Stimulated activated CD8-positive, alpha-beta memory T cell treated with anti-CD3 and anti-CD28 coated beads, Interleukin-12 subunit alpha, Interleukin-12 subunit beta, amount 100 ng/mL, for 4 hours (primary cell): ENCODE measurements around the gene TSTD2.
"Not testable (repeated sequence)": the region's sequence is repeated elsewhere in the genome, so short reads cannot be mapped to it uniquely, and the experiment has no call there.

Source experiments
- DNase-seq: peaks from one replicate; pipeline ENCODE4 v3.0.0-alpha.2; 2020; ENCODE audit warnings: low read depth

TSTD2 gene

DNA sequence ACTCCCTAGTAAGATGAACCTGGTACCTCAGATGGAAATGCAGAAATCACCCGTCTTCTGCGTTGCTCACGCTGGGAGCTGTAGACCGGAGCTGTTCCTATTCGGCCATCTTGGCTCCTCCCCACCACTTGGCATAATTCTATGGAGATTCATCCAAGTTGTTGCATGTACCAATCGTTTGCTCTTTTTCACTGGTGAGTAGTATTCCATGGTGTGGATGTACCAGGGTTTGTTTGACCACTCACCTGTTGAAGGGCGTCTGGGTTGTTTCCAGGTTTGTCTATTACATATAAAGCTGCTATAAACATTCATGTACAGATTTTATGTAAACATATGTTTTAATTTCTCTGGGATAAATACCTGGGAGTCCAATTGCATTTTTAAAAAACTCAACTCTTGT, 46.3 kb downstream of the TSTD2 start:
- DNase-seq, result not testable (repeated sequence)

DNA sequence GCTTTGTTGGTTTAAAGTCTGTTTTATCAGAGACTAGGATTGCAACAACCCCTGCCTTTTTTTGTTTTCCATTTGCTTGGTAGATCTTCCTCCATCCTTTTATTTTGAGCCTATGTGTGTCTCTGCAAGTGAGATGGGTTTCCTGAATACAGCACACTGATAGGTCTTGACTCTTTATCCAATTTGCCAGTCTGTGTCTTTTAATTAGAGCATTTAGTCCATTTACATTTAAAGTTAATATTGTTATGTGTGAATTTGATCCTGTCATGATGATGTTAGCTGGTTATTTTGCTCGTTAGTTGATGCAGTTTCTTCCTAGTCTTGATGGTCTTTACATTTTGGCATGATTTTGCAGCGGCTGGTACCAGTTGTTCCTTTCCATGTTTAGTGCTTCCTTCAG, 48.4 kb downstream of the TSTD2 start:
- DNase-seq, result not testable (repeated sequence)

DNA sequence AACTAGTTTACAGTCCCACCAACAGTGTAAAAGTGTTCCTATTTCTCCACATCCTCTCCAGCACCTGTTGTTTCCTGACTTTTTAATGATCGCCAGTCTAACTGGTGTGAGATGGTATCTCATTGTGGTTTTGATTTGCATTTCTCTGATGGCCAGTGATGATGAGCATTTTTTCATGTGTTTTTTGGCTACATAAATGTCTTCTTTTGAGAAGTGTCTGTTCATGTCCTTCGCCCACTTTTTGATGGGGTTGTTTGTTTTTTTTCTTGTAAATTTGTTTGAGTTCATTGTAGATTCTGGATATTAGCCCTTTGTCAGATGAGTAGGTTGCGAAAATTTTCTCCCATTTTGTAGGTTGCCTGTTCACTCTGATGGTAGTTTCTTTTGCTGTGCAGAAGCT, 51.6 kb downstream of the TSTD2 start:
- DNase-seq, result not testable (repeated sequence)

DNA sequence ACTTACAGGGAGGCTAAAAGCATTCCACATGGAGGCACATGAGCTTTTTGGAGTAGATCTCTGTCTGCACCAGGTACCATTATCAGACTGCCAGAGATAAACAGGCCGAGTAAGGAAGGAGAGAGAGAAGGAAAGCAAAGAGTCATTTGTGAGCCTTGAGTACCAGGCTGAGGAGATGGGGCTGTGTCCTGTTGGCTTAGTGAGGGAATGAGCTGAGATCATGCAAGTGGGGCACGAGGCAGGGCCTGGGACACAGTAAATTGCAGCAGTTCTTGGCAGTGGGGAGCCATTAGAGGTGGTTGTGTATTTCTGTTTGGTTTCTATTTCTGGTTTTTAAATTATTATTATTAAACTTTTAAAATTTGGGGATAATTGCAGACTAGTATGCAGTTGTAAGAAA, 53.3 kb downstream of the TSTD2 start:
- DNase-seq, result no peak

DNA sequence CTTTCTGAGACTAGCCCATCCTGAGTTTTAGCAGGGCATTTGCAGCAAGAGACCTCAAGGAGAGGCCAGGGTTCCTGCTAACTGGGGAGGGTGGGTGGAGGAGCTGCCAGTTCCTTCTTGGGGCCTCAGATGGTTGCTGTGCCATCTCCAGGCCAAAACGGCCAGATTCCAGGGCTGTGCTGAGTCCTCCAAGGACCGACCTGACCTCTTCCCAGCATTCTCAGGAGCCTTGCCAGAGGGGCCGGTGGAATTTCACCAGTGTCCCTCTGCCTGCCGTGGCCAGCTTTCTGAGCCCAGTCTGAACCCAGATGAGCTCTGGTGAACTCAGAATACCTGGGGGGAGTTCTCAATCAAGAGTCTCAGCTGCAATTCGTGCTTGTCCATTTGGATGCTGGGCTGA, 54.3 kb downstream of the TSTD2 start:
- DNase-seq, result no peak

DNA sequence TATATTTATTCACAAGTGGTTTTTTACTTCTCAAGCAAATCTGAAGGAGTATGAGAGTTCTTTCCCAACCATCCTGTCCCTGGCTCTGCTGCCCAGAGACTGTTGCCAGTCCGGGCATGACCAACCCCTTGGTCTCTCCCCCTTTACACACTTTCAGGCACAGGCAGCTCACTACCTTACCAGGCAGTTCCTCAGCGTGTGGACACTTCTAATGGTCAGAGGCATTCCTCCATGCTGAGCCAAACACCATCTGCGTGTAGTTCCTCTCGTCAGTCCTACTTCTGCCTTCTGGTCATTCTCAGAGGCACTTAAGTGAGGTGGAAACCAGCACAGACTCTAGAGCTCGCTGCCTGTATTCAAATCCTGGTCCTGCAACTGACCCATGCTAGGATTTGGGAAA, 56.1 kb downstream of the TSTD2 start:
- DNase-seq, result no peak

DNA sequence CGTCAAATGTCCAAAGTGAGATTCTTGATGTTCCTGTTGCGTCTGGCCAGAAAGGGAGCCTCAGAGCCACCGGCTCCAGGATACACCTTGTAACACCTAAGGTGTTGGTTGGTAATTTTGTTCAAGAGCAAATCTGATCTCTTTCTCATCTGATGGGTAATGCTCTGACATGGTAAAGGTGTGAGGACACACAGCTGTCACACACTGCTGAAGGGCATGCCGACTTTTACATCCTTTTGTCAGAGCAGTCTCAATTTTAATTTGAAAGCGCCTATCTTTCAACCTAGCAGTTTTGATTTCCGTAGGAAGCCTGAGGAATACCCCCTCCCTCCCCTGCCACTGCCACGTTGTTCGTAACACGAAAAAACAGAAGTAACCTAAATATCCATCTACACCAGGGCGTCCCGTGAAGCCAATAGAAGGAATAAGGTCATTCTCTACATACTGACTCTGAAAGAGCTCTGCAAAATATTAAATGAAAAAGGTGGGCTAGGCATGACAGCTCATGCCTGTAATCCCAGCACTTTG, 57.4 kb downstream of the TSTD2 start:
- DNase-seq, result no peak

DNA sequence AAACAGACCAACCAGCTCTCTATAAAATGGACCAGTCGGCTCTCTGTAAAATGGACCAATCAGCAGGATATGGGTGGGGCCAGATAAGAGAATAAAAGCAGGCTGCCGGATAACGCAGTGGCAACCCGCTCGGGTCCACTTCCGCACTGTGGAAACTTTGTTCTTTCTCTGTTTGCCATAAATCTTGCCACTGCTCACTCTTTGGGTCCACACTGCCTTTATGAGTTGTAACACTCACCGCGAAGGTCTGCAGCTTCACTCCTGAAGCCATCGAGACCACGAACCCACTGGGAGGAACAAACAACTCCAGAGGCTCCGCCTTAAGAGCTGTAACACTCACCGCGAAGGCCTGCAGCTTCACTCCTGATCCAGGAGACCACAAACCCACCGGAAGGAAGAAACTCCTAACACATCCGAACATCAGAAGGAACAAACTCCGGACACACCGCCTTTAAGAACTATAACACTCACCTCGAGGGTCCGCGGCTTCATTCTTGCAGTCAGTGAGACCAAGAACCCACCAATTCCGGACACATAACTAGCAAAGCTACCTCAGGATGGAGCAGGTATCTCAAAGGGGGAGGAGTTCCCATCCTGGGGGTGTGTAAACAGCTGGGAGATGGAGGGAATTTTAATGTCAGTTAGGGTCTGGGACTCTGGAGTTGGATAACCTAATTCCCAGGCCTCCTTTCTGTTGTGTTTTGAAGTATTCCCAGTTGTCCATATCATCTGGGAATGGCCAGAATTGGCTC, 58.1 kb downstream of the TSTD2 start:
- not testable (repeated sequence) for DNase-seq

DNA sequence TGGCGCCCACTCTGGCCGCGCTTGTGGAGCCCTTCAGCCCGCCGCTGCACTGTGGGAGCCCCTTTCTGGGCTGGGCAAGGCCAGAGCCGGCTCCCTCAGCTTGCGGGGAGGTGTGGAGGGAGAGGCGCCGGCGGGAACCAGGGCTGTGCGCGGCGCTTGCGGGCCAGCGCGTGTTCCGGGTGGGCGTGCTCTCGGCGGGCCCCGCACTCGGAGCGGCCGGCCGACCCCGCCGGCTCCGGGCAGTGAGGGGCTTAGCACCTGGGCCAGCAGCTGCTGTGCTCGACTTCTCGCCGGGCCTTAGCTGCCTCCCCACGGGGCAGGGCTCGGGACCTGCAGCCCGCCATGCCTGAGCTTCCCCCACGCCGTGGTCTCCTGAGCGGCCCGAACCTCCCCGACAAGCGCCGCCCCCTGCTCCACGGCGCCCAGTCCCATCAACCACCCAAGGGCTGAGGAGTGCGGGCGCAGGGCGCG, 59.0 kb downstream of the TSTD2 start:
- DNase-seq, result not testable (repeated sequence)

DNA sequence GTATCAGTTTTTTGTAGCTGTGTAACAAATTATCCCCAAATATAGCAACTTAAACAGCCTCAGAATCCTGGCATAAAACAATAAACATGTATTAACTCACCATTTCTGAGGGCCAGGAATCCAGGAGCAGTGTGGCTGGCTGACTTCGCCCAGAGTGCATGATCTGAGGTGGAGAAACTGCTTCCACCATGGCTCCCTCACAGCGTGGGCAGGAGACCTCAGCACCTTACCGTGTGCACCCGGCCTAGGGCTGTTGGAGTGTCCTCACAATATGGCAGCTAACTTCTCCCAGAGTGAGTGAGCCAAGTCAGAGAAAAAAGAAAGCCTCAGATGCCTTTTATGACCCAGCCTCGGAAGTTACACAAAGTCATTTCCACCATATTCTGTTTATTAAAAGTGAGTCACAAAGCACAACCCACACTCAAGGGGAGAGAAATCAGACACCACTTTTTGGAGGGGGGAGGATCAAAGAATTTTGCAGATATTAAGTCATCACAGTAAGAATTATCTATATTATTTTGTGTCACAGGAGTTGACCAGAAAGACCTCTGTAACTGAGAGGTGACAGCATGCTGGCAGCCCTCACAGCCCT, 59.6 kb downstream of the TSTD2 start:
- DNase-seq, result no peak

DNA sequence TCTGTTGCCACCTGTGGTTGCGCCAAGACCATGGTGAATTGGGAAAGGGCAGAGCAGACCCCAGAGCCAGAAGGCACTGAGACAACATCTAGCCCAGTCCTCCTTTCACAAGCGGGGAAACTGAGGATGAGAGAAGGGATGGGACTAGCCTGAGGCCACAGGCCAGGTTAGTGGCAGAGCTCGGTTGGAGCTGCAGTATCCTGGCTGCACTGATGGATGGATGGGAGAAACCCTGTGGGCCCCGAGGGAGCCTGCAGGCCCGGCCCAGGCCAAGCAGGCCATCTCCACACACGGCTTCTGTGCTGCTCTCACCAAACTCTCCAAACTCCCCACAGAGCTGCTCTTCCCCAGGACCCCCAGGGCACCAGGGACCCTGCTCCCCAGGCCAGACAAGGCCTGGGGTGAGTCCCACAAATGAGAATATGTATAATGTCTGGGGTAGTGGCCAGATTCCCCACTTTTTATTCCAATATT, 60.2 kb downstream of the TSTD2 start:
- DNase-seq, result no peak

DNA sequence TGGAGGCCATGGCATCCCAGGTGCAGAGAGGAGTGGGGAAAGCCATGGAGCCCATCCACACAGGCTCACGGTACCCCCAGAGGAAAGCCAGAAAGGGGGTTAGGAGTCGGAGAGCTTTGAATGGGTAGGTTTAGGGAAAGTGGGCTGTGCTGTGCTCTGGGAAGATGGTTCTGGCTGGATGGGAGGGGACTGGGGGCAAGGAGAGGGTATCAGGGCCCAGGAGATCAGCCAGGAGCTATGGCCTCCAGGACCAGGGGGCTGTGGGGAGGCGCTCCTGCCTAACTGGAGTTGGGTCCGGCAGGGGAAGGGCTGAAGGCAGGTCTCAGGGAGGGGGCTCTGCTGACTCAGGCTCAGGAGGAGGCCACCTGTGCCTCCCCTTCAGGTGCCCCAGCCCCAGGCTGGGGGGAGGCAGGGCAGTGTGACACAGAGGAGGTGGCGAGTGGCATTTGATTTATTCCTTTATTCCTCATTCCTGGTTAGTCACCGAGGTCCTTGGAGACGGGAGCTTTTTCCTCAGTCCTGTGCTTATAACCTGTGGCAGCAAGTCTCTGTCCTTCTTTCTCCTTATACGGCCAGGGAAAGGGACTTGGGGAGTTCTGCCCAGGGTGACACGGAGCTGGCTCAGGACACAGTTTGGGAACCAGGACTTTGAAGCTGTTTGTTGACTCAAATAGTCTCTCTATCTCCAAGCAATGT, 60.8 kb downstream of the TSTD2 start:
- DNase-seq, result no peak

DNA sequence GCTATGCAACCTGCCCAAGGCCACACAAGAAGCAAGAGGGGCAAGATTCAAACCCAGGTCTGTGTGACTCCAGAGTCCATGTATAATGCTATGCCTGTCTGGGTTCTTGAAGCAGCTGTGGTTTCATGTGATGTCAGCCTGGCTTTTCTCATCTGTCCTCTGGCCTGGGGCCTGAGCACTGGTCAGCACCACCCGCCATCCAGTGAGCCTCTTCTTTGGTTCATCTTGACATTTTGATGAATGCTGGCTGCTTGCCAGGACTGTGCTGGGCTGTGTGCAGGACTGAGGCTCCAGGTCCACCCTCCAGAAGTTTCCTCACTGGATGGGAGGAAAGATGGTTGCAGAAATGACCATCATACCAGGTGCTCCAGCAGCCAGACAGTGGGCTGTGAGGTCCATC, 61.5 kb downstream of the TSTD2 start:
- DNase-seq, result no peak

DNA sequence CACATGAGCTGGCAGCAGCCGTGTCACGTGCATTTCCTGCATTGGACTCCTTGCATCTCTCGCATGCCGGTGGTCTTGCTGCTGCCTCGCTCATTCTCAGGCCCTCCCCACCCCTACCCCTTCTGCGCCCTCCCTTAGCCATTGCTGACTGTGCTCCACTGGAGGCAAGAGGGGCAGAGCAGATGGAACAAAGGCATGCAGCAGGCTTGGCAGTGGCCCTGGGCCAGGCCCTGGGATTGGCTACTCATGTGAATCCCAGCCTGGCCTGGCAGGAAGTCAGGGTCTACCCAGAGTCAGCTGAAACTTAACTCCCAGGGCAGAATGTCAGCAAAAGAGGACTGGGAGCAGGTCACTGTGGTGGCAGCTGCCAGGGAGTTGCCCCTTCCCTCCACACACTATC, 62.3 kb downstream of the TSTD2 start:
- DNase-seq, result no peak

DNA sequence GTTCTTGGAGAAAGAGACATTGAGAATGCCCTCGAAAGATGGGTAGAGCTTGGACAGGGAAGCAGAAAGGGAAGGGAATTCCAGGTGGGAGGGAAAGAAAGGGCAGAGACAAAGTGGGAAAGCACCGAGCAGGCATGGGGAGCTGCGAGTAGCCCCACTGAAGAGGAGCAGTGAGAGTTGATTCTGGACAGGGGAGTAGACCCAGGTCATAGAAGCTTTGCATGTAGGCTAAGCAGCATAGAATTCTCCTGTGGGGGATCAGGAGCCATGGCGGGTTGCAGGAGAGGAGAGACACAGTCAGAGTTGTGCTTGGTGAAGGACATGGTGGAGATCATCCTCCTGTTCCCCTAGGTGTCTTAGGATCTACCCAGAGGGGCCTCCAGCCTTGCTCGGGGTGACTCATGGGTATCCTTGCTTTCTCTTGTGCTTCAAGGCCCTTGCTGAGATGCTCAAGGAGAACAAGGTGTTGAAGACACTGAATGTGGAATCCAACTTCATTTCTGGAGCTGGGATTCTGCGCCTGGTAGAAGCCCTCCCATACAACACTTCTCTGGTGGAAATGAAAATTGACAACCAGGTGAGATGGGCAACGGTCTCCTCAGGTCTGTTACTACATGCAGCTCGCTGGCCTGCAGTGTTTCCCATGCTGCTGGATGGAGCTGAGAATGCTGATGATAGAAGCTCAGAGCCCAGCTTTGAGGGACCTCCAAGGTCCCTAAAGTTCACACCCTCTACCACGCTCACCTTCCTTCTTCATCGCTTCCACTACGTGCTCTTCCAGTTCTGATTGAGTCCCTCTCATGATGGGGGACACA, 64.5 kb downstream of the TSTD2 start:
- DNase-seq, result no peak

DNA sequence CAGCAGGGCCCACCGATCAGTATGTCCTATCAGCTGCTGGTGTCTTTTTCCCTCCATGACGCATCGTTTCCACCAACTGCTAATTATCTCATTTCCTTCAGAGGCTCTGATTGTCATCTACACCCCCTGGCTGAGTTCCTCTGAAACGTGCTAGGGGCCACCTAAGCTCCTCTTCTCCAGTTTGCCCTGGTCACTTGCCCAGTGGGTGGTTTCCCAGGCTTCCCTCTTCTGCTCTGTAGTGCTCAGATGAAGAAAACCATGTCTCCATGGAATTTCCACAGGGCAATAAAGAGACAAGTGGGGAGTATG, 65.3 kb downstream of the TSTD2 start:
- DNase-seq, result no peak

DNA sequence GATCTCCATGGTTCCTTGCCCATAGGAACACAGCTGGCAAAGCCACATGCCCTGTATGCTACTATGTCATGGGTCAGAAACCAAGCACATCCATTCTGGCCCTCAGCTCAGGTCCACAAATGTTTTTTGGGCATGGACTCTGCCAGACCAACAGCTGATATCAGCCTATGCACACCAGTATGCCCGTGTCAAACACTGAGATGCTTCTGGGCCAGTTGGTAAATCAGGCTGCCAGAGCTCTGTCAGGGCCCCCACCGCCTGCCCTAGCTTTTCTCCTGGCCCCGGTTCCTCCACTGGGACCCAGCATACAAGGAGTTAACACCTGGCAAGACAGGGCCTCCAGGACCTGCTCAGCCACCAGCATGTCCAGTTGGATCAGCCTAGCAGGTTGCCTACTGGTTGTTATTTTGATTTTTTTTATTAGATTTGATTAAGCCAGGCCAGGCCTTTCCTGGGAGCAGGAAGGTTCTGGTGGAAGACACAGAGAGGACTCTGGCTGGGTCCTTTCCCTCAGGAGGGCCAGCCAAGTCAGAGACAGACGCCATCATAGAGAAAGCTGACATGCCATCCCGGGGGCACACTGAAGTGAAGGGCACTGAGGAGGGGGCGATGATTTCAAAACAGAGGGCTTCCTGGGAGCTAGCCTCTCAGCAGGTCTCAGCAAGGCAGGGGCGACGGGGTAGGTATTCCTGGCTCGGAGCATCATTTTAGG, 65.8 kb downstream of the TSTD2 start:
- DNase-seq, result no peak

DNA sequence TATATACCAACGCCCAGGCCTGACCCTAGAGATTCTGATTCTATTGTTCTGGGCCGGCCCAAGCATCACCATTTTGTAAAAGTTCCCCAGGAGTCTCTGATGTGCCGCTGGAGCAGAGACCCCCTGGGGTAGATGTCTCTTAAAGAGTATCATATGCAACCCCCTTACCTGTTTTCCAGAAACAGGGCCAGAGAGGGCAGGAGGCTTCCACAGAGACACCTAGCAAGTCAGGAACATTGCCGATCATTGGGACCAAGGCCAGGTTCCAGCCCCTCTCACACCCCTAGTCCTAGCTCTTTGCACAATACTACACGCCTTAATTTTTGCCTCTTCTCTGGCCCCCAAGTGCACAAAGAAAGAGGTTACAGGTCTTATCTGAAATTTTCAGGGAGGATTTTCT, 67.9 kb downstream of the TSTD2 start:
- DNase-seq, result no peak

DNA sequence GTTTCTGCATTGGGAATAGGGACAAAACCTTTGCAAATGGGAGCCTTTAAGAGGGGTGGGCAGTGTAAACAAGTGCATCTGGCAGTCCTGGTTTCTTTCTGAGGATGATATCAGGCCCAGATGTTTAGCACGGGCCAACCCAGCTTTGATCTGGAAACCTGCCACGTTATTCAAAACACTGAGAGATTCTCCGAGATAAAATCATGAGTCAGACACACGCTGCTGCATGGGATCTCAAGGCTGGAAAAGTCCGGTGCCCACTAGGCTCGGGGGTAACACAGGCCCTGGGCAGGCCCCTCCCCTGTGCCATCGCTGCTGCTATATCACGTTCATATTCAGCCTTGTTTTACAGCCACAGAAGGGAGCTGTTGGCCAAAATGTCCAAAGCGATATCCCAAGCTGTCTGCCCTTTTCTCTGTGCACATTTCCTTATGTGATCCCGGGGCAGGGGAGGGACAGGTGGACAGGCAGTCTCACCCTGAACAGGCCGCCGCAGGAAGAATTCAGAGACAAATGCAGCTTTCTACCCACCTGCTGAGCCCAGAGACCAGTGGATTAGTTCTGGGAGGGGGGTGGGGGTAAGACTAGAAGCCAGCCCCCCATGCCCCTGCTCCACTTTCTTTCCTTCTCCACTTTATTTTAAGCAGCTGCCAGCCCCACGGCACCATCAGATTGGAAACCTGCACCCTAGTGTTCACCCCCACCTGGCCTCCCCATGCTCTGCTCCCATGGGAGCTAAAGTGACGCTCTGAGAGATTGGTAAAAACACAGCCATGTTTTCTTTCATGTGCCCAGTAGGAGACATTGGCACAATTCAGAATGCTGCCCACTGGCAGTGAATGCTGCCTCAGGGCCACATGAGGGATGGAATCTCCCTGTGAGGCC, 68.6 kb downstream of the TSTD2 start:
- DNase-seq, result no peak

DNA sequence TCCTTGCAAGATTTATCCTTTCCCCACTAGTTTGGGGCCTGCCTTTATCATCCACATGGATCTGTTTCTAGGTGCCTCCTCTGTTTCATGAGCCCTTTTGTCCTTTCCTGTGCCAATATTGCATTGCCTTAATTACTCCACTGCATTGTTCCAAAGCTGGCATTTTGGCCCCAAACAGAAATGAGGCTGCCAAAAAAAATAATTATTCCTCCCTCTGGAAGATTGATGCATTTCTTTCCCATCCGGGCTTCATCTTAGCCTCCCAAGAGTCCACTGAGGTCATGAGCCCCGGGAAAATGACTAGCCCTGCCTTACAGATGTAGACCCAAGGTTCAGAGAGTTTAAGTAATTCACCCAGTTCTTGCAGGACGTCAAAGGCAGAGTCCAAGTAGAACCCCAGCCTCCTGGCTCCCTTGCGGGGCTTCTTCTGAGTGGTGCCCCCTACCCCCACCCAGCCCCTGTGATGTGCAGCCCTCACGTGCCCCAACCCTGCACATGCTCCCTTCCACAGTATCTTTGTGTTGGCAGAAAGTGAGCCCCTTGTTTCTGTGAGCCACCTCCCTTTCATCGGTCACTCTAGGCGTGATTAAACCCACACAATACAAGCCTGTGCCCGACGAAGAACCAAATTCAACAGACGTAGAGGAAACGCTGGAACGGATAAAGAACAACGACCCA, 69.6 kb downstream of the TSTD2 start:
- DNase-seq, result no peak
